H9 (cell line): Measurements from ENCODE around the gene FRMPD1. TPM values are rescaled to one million over a fixed set of nuclear protein-coding genes. Genes with fewer than 3 reads are reported as not detected.
A peak's percentile ranks its signal among the peaks of the same experiment; 100 is the strongest.

Experiments
- DNase-seq: peaks from one replicate; pipeline ENCODE4 v3.0.0-alpha.2; 2017
- H2AFZ ChIP-seq: one replicate; pipeline ENCODE4 v1.6.1; 2013; ENCODE audit warnings: mild to moderate bottlenecking, low read length, control low read depth, moderate library complexity
- H2AK5ac ChIP-seq: 2 replicates; pipeline ENCODE4 v1.6.1; 2013; ENCODE audit warnings: low read length, control low read depth, mixed read lengths; ENCODE audit not compliant: insufficient read length
- H2BK120ac ChIP-seq: one replicate; pipeline ENCODE4 v1.6.1; 2013; ENCODE audit warnings: low read depth, mild to moderate bottlenecking, low read length, control low read depth, inconsistent platforms; ENCODE audit not compliant: poor library complexity, severe bottlenecking
- H2BK12ac ChIP-seq: 2 replicates; pipeline ENCODE4 v1.6.1; 2013; ENCODE audit warnings: low read length, control low read depth, mixed read lengths, low read depth; ENCODE audit not compliant: insufficient read length
- H2BK15ac ChIP-seq: 2 replicates; pipeline ENCODE4 v1.6.1; 2013; ENCODE audit warnings: low read depth, low read length, control low read depth
- H2BK20ac ChIP-seq: one replicate; pipeline ENCODE4 v1.6.1; 2013; ENCODE audit warnings: low read depth, mild to moderate bottlenecking, low read length, control low read depth, inconsistent platforms; ENCODE audit not compliant: poor library complexity, severe bottlenecking
- H2BK5ac ChIP-seq: 2 replicates; pipeline ENCODE4 v1.6.1; 2013; ENCODE audit warnings: low read length, control low read depth, mixed read lengths; ENCODE audit not compliant: insufficient read length
- H3K14ac ChIP-seq: 2 replicates; pipeline ENCODE4 v1.6.1; 2013; ENCODE audit warnings: low read length, control low read depth; ENCODE audit not compliant: insufficient read depth
- H3K18ac ChIP-seq: 2 replicates; pipeline ENCODE4 v1.6.1; 2013; ENCODE audit warnings: low read depth, mild to moderate bottlenecking, mixed read lengths, low read length, control low read depth; ENCODE audit not compliant: insufficient read length
- H3K23ac ChIP-seq: 2 replicates; pipeline ENCODE4 v1.6.1; 2013; ENCODE audit warnings: low read length, control low read depth, mixed read lengths, low read depth; ENCODE audit not compliant: insufficient read length
- H3K23me2 ChIP-seq: 2 replicates; pipeline ENCODE4 v1.6.1; 2013; ENCODE audit warnings: low read depth, mild to moderate bottlenecking, mixed read lengths, low read length, control low read depth; ENCODE audit not compliant: insufficient read length, poor library complexity, severe bottlenecking
- H3K27ac ChIP-seq: 2 replicates; pipeline ENCODE4 v1.5.1; 2013; ENCODE audit warnings: low read length, control low read depth, mixed read lengths, low read depth; ENCODE audit not compliant: insufficient read length
- H3K27me3 ChIP-seq: 2 replicates; pipeline ENCODE4 v1.6.1; 2013; ENCODE audit warnings: low read length, control low read depth, inconsistent platforms; ENCODE audit not compliant: insufficient read depth
- H3K4ac ChIP-seq: 2 replicates; pipeline ENCODE4 v1.6.1; 2013; ENCODE audit warnings: low read depth, mild to moderate bottlenecking, control low read depth, inconsistent platforms, low read length, moderate library complexity
- H3K4me1 ChIP-seq: 2 replicates; pipeline ENCODE4 v1.6.1; 2013; ENCODE audit warnings: low read length, control low read depth, inconsistent platforms; ENCODE audit not compliant: insufficient read depth
- H3K4me2 ChIP-seq: 2 replicates; pipeline ENCODE4 v1.6.1; 2013; ENCODE audit warnings: low read length, control low read depth, mixed read lengths; ENCODE audit not compliant: insufficient read length, insufficient read depth
- H3K56ac ChIP-seq: 2 replicates; pipeline ENCODE4 v1.6.1; 2013; ENCODE audit warnings: low read depth, mild to moderate bottlenecking, mixed read lengths, low read length, control low read depth; ENCODE audit not compliant: insufficient read length
- H3K79me1 ChIP-seq: 2 replicates; pipeline ENCODE4 v1.6.1; 2013; ENCODE audit warnings: low read depth, mild to moderate bottlenecking, moderate library complexity, low read length, control low read depth, inconsistent platforms; ENCODE audit not compliant: insufficient read depth, poor library complexity, severe bottlenecking
- H3K79me2 ChIP-seq: 2 replicates; pipeline ENCODE4 v1.6.1; 2013; ENCODE audit warnings: low read length, control low read depth, inconsistent platforms; ENCODE audit not compliant: insufficient read depth
- H3K9ac ChIP-seq: 2 replicates; pipeline ENCODE4 v1.6.1; 2013; ENCODE audit warnings: low read length, control low read depth, mixed read lengths; ENCODE audit not compliant: insufficient read length; ENCODE audit errors: extremely low read depth
- H3K9me3 ChIP-seq: one replicate; pipeline ENCODE4 v1.6.1; 2013; ENCODE audit warnings: low read depth, low read length, inconsistent platforms; ENCODE audit not compliant: control insufficient read depth
- H3T11ph ChIP-seq: one replicate; pipeline ENCODE4 v1.6.1; 2013; ENCODE audit warnings: mild to moderate bottlenecking, low read length, control low read depth, inconsistent platforms
- H4K20me1 ChIP-seq: one replicate; pipeline ENCODE4 v1.6.1; 2013; ENCODE audit not compliant: control insufficient read depth, insufficient read length, insufficient read depth
- H4K5ac ChIP-seq: 2 replicates; pipeline ENCODE4 v1.6.1; 2013; ENCODE audit warnings: low read depth, mild to moderate bottlenecking, mixed read lengths, low read length, control low read depth; ENCODE audit not compliant: insufficient read length
- H4K8ac ChIP-seq: replicated peaks from 2 replicates; pipeline ENCODE4 v1.6.1; 2013; ENCODE audit warnings: low read length, control low read depth, mixed read lengths, low read depth; ENCODE audit not compliant: insufficient read length
- H4K91ac ChIP-seq: 2 replicates; pipeline ENCODE4 v1.6.1; 2013; ENCODE audit warnings: low read depth, mild to moderate bottlenecking, moderate library complexity, mixed read lengths, low read length, control low read depth; ENCODE audit not compliant: insufficient read length
- H3K27ac Mint-ChIP-seq, 3 experiments: 2 replicates in 2 of 3; 3 replicates in 1 of 3; pipeline ENCODE4 v1.8.0; 2020 to 2021; ENCODE audit warnings: mixed read lengths in 3 of 3, mild to moderate bottlenecking in 1 of 3, moderate library complexity in 1 of 3
- H3K27me3 Mint-ChIP-seq: 2 replicates; pipeline ENCODE4 v1.8.0; 2021; ENCODE audit warnings: low read depth, mild to moderate bottlenecking, moderate library complexity, mixed read lengths
- H3K36me3 Mint-ChIP-seq, 3 experiments: 2 replicates in 2 of 3; 3 replicates in 1 of 3; pipeline ENCODE4 v1.8.0; 2020 to 2021; ENCODE audit warnings: low read depth in 3 of 3, mixed read lengths in 3 of 3; ENCODE audit not compliant: insufficient read depth in 1 of 3
- H3K4me1 Mint-ChIP-seq, 2 experiments: 2 replicates each; pipeline ENCODE4 v1.8.0; 2020; ENCODE audit warnings: mixed read lengths in 2 of 2
- H3K4me3 Mint-ChIP-seq, 2 experiments: 2 replicates in 1 of 2; 3 replicates in 1 of 2; pipeline ENCODE4 v1.8.0; 2020 to 2021; ENCODE audit warnings: mild to moderate bottlenecking in 2 of 2, mixed read lengths in 2 of 2, moderate library complexity in 1 of 2
- H3K9me3 Mint-ChIP-seq, 2 experiments: 2 replicates in 1 of 2; 3 replicates in 1 of 2; pipeline ENCODE4 v1.8.0; 2020; ENCODE audit warnings: mild to moderate bottlenecking in 2 of 2, mixed read lengths in 2 of 2, moderate library complexity in 1 of 2
- WGBS: extraction: QIAGEN DNeasy Blood & Tissue Kit; methylation state at CpG from one replicate; pipeline ENCODE4 v1.1.7; 2013; ENCODE audit warnings: missing lambda C conversion rate, low lambda C conversion rate, mixed read lengths; ENCODE audit not compliant: insufficient read length; ENCODE audit errors: extremely low coverage; 5-methylcytosine and 5-hydroxymethylcytosine counted together
- total RNA-seq: library from RNA; stranded (reverse); gene quantifications from 2 replicates; pipeline ENCODE4 v1.2.1, GENCODE V29; 2021
- TF ChIP-seq, protein P1 (sequence below): fragments of 200-600 bp; sonication (generic); conservative IDR thresholded peaks from 3 replicates; pipeline ENCODE4 v1.8.0; 2021; ENCODE audit warnings: antibody characterized with exemption, mild to moderate bottlenecking

The FRMPD1 gene
- total RNA-seq, 1 experiment from 2014 or later = 0.04 TPM

DNA sequence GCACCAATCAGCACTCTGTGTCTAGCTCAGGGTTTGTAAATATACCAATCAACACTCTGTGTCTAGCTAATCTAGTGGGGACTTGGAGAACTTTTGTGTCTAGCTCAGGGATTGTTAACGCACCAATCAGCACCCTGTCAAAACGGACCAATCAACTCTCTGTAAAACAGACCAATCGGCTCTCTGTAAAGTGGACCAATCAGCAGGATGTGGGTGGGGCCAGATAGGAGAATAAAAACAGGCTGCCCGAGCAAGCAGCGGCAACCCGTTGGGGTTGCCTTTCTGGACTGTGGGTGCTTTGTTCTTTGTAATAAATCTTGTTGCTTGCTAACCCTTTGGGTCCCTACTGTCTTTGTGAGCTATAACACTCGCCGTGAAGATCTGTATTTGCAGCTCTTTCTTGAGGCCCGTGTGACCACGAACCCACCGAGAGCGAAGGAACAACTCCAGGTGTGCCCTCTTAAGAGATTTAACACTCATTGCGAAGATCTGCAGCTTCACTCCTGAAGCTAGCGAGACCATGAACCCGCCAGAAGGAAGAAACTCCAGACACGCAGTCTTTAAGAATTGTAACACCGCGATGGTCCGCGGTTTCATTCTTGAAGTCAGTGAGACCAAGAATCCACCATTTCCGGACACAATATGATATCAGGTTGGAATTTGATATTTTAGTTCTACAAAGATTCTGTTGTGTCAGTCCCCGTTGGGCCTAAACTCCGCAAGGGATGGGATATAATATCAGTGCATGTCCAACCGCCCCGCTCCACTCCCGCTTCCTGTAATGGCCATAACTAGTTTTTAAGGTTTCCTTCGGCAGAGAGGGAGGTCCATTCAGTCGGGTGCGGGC, 102.1 kb downstream of the FRMPD1 start:
- no peaks in the 10 kb centered on the region; the same call in 1 of the 2 replicates for H3K79me2 ChIP-seq
- H2BK12ac ChIP-seq = no peak overlapping the region
- H3K23ac ChIP-seq = no peak overlapping the region
- H3K4me2 ChIP-seq = peak overlapping the region; percentile 86
- WGBS = no CpG with 5 or more reads among the region's 29 CpGs
- H3K14ac ChIP-seq = no peak overlapping the region
- H3K27ac ChIP-seq = no peak overlapping the region
- H3K27me3 Mint-ChIP-seq = peaks cover 8% of the 10 kb centered on the region
- no peaks in the 10 kb centered on the region for H3K79me1 ChIP-seq
- H3K4me1 Mint-ChIP-seq = peaks cover 11 to 12% of the 10 kb centered on the region in 2 experiments
- H3K9me3 ChIP-seq = no peaks in the 10 kb centered on the region
- H3K23me2 ChIP-seq = peaks cover 4% of the 10 kb centered on the region
- no peak overlapping the region for H3K27ac Mint-ChIP-seq
- H2AFZ ChIP-seq = peak overlapping the region; percentile 51
- no peaks in the 10 kb centered on the region for H3K27me3 ChIP-seq
- H2BK120ac ChIP-seq = no peak overlapping the region
- no peak overlapping the region for H2BK5ac ChIP-seq
- no peak overlapping the region for H3T11ph ChIP-seq
- H2BK15ac ChIP-seq = no peak overlapping the region
- no peak overlapping the region for H4K8ac ChIP-seq
- H3K4me3 Mint-ChIP-seq = peak overlapping the region; percentile 93 to 97
- no peak overlapping the region for H4K91ac ChIP-seq
- H3K4me1 ChIP-seq = no peaks in the 10 kb centered on the region
- DNase-seq = no peak
- peaks cover 0 to 7% (median 2%) of the 10 kb centered on the region in 3 experiments; a peak in 3 of 7 replicates for H3K36me3 Mint-ChIP-seq
- H4K20me1 ChIP-seq = no peaks in the 10 kb centered on the region
- no peak overlapping the region for H2AK5ac ChIP-seq
- H3K9ac ChIP-seq = no peak overlapping the region
- no peak overlapping the region for H3K18ac ChIP-seq
- H3K9me3 Mint-ChIP-seq = peaks cover 0 to 5% of the 10 kb centered on the region in 2 experiments; a peak in 2 of 5 replicates
- H4K5ac ChIP-seq = no peak overlapping the region
- TF ChIP-seq, protein P1, sequence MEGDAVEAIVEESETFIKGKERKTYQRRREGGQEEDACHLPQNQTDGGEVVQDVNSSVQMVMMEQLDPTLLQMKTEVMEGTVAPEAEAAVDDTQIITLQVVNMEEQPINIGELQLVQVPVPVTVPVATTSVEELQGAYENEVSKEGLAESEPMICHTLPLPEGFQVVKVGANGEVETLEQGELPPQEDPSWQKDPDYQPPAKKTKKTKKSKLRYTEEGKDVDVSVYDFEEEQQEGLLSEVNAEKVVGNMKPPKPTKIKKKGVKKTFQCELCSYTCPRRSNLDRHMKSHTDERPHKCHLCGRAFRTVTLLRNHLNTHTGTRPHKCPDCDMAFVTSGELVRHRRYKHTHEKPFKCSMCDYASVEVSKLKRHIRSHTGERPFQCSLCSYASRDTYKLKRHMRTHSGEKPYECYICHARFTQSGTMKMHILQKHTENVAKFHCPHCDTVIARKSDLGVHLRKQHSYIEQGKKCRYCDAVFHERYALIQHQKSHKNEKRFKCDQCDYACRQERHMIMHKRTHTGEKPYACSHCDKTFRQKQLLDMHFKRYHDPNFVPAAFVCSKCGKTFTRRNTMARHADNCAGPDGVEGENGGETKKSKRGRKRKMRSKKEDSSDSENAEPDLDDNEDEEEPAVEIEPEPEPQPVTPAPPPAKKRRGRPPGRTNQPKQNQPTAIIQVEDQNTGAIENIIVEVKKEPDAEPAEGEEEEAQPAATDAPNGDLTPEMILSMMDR = no peak
- H3K56ac ChIP-seq = no peak overlapping the region
- H2BK20ac ChIP-seq = no peak overlapping the region
- no peak overlapping the region for H3K4ac ChIP-seq
